Measurements from ENCODE around the gene NDST1. TPM values are rescaled to one million over a fixed set of nuclear protein-coding genes. Genes with fewer than 3 reads are reported as not detected.

NDST1 gene
- total RNA-seq, 1 experiment from 2014 or later, result 33.1 TPM

DNA sequence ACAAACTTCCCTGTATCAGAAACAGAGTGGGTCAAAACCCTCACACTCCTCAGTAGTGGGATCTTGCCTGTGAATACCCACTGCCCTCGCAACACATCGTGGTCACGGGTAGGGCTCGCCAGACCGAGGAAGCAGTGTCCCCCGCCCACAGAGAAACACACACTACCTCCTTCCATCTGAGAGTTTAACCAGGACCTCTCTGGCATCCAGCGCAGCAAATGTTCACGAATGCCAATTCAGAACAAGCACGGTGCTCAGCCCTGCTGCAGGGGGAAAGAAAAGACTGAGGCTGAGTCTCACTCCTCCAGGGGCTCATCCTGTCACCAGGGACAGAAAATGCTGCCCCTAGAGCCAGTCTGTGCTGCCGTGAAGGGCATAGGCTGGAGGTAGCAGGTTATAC is 90.1 kb downstream of the NDST1 start:
- Histone ChIP-seq H3K9me3 (ENCODE audit: control insufficient read depth in 1 of 2, insufficient read depth in 1 of 2, low read depth in 1 of 2, low read length in 2 of 2) (no peaks in the 10 kb centered on the region), H3K9me2 (ENCODE audit: insufficient read depth) (no peaks in the 10 kb centered on the region), H3K27ac (ENCODE audit: low read depth, low read length) (no peak overlapping the region), H3K79me2 (ENCODE audit: insufficient read depth, low read length) (no peaks in the 10 kb centered on the region), H3K9ac (ENCODE audit: low read length) (no peak overlapping the region), H3K36me3 (ENCODE audit: control insufficient read depth in 1 of 2, insufficient read depth in 2 of 2, low read length in 2 of 2) (no peaks in the 10 kb centered on the region), H3K27me3 (ENCODE audit: insufficient read depth, low read length) (no peaks in the 10 kb centered on the region), H4K20me1 (ENCODE audit: insufficient read depth) (no peaks in the 10 kb centered on the region), H3K4me1 (ENCODE audit: control insufficient read depth in 1 of 2, insufficient read depth in 2 of 2, low read length in 2 of 2) (peaks cover 5 to 13% of the 10 kb centered on the region in 2 experiments), H2AFZ (ENCODE audit: low read depth, low read length, poor library complexity, severe bottlenecking) (no peak overlapping the region), H3K4me2 (ENCODE audit: low read length) (no peak overlapping the region), H3K4me3 (replicated peaks in 1 of 2; ENCODE audit: low read depth in 1 of 2, low read length in 2 of 2) (no peak overlapping the region)
- ATAC-seq (no peak), DNase-seq (ENCODE audit: low read depth, low spot score) (no peak)
- ChIA-PET CTCF (interaction anchor here (0.7 kb wide), 1 partner anchor 16 kb away, joined by 5 read pairs; no protein-coding TSS in a partner anchor), POLR2A (no interaction called here), RAD21 (ENCODE audit: low non-redundant PET in 1 of 2, low total read pairs in 2 of 2, uncharacterized antibody in 2 of 2, unreplicated experiment in 2 of 2) (no interaction called here)
- intact Hi-C loops (cut with micrococcal nuclease), result no loop called here
- BruUV-seq (replicated peaks), result no TSS peak
- TF ChIP-seq TCF7L2 (IDR thresholded peaks at IDR 0.05; ENCODE audit: borderline replicate concordance, extremely low read depth, insufficient read depth, insufficient read length), result no peak
- TF ChIP-seq SP1 (IDR thresholded peaks at IDR 0.05; ENCODE audit: low read depth), result no peak
- TF ChIP-seq POLR2A (IDR thresholded peaks at IDR 0.05; ENCODE audit: borderline replicate concordance, extremely low read depth, insufficient read depth, insufficient read length), result no peak
- no peak for TF ChIP-seq EZH2phosphoT487 (IDR thresholded peaks at IDR 0.05; ENCODE audit: borderline replicate concordance)
- TF ChIP-seq FOSL1 (IDR thresholded peaks at IDR 0.05; ENCODE audit: low read depth), result no peak
- TF ChIP-seq JUND (IDR thresholded peaks at IDR 0.05), result no peak
- TF ChIP-seq CEBPB (IDR thresholded peaks at IDR 0.05; ENCODE audit: low read depth), result no peak
- TF ChIP-seq ZFX (IDR thresholded peaks at IDR 0.05), result no peak
- TF ChIP-seq REST (IDR thresholded peaks at IDR 0.05; ENCODE audit: low read depth), result no peak
- TF ChIP-seq YY1 (IDR thresholded peaks at IDR 0.05; ENCODE audit: extremely low read depth, insufficient replicate concordance, low read depth, low read length), result no peak
- TF ChIP-seq SIN3A (IDR thresholded peaks at IDR 0.05; ENCODE audit: low read depth), result no peak
